ENCODE results near the gene CTDSP1. TPM values are rescaled to one million over a fixed set of nuclear protein-coding genes. Genes with fewer than 3 reads are reported as not detected.

Gene CTDSP1
- total RNA-seq, 1 donor from 2014 or later: 65.5 TPM

GRCh38 chr2:218369330-218369729, 30.3 kb upstream of the CTDSP1 start:
- TF ChIP-seq, protein P1, sequence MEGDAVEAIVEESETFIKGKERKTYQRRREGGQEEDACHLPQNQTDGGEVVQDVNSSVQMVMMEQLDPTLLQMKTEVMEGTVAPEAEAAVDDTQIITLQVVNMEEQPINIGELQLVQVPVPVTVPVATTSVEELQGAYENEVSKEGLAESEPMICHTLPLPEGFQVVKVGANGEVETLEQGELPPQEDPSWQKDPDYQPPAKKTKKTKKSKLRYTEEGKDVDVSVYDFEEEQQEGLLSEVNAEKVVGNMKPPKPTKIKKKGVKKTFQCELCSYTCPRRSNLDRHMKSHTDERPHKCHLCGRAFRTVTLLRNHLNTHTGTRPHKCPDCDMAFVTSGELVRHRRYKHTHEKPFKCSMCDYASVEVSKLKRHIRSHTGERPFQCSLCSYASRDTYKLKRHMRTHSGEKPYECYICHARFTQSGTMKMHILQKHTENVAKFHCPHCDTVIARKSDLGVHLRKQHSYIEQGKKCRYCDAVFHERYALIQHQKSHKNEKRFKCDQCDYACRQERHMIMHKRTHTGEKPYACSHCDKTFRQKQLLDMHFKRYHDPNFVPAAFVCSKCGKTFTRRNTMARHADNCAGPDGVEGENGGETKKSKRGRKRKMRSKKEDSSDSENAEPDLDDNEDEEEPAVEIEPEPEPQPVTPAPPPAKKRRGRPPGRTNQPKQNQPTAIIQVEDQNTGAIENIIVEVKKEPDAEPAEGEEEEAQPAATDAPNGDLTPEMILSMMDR (conservative IDR thresholded peaks at IDR 0.05; ENCODE audit: low read depth, low read length): no peak
- no peak for DNase-seq (ENCODE audit: low read depth)
- H3K4me3 ChIP-seq (ENCODE audit: low read depth, low read length): no peak overlapping the region

GRCh38 chr2:218370410-218371063, 29.1 kb upstream of the CTDSP1 start:
- no peak for DNase-seq (ENCODE audit: low read depth)
- TF ChIP-seq, protein P1 (conservative IDR thresholded peaks at IDR 0.05; ENCODE audit: low read depth, low read length): no peak
- no peak overlapping the region for H3K4me3 ChIP-seq (ENCODE audit: low read depth, low read length)

DNA sequence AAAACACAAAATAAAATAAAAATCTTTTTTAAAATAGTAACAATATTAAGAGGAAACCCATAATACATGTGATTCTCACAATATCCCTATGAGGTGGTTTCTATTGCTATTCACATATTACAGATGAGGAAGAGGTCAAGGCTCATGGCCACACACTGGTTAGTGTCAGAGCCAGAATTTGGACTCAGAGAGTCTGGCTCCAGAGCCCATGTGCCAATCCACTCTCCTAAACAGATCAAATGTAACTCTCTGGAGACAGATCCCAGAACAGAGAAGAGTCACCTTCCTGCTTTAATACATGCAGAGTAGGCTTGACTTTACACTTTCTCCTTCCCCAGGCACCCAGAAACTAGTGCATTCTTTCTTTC, 27.7 kb upstream of the CTDSP1 start:
- no peak for DNase-seq (ENCODE audit: low read depth)
- TF ChIP-seq, protein P1 (conservative IDR thresholded peaks at IDR 0.05; ENCODE audit: low read depth, low read length): no peak
- H3K4me3 ChIP-seq (ENCODE audit: low read depth, low read length): no peak overlapping the region

DNA sequence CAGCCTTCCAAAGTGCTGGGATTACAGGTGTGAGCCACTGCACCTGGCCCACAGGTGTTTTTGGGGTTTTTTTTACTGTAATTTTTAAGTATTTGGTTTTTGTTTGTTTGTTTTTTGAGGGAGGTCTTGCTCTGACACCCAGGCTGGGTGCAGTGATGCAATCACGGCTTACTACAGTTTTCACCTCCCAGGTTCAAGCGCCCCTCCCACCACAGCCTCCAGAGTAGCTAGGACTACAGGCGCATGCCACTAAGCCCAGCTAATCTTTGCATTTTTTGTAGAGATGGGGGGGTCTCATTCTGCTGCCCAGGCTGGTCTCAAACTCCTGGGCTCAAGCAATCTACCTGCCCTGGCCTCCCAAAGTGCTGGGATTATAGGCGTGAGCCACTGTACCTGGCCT, 24.9 kb upstream of the CTDSP1 start:
- H3K4me3 ChIP-seq (ENCODE audit: low read depth, low read length): no peak overlapping the region
- no peak for DNase-seq (ENCODE audit: low read depth)
- TF ChIP-seq, protein P1 (conservative IDR thresholded peaks at IDR 0.05; ENCODE audit: low read depth, low read length): no peak

DNA sequence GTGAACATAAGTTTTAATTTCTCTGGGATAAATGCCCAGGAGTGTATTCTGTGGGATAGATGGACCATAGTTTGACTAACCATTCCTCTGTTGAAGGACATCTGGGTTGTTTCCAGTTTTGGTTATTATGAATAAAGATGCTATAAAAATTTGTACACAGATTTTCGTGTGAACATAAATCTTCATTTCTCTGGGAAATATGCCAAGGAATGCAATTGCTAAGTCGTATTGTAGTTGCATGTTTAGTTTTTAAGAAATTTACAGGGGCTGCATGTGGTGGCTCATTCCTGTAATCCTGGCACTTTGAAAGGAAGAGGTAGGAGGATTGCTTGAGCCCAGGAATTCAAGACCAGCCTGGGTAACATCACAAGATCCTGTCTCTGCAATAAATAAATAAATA, 24.5 kb upstream of the CTDSP1 start:
- TF ChIP-seq, protein P1 (conservative IDR thresholded peaks at IDR 0.05; ENCODE audit: low read depth, low read length): no peak
- no peak for DNase-seq (ENCODE audit: low read depth)
- H3K4me3 ChIP-seq (ENCODE audit: low read depth, low read length): no peak overlapping the region

- H3K4me3 ChIP-seq (ENCODE audit: low read depth, low read length): no peak overlapping the region
- DNase-seq (ENCODE audit: low read depth): no peak
- TF ChIP-seq, protein P1 (conservative IDR thresholded peaks at IDR 0.05; ENCODE audit: low read depth, low read length): no peak
Measured at GRCh38 chr2:218378053-218378452, 21.6 kb upstream of the CTDSP1 start.

GRCh38 chr2:218381916-218382366, 17.7 kb upstream of the CTDSP1 start, which contains the start of gene SLC11A1:
Gene SLC11A1, plus strand, starts transcription at chr2:218382273. Its CDS starts 96 bp downstream, at chr2:218382369.
- H3K4me3 ChIP-seq (ENCODE audit: low read depth, low read length): no peak within 1 kb of the TSS
- TF ChIP-seq, protein P1 (conservative IDR thresholded peaks at IDR 0.05; ENCODE audit: low read depth, low read length): no peak
- DNase-seq (ENCODE audit: low read depth): no peak
